Esophagus squamous epithelium (tissue), 5 donors: ENCODE data around the gene RNF115. TPM values are rescaled to one million over a fixed set of nuclear protein-coding genes. Genes with fewer than 3 reads are reported as not detected.
"Not testable (repeated sequence)": the region's sequence is repeated elsewhere in the genome, so short reads cannot be mapped to it uniquely, and the experiment has no call there.

Experiments
- DNase-seq: peaks from one replicate; lab custom pipeline; 2025; lab: John Stamatoyannopoulos, UW
- H3K27ac ChIP-seq, 4 donors: fragments of 200-600 bp; sonication (generic); one replicate each; pipeline ENCODE4 v1.5.1; 2016 to 2019; ENCODE audit warnings: mild to moderate bottlenecking in 1 of 4
- H3K27me3 ChIP-seq, 4 donors: fragments of 200-600 bp; sonication (generic); 1 replicate in 3 of 4; 2 replicates in 1 of 4; pipeline versions ENCODE4 v1.5.1 to v1.6.0; 2017 to 2021; ENCODE audit warnings: antibody characterized with exemption in 1 of 4
- H3K36me3 ChIP-seq, 3 donors: fragments of 200-600 bp; sonication (generic); one replicate each; pipeline ENCODE4 v1.5.1; 2016 to 2019
- H3K4me1 ChIP-seq, 3 donors: fragments of 200-600 bp; sonication (generic); one replicate each; pipeline ENCODE4 v1.5.1; 2017 to 2019
- H3K4me3 ChIP-seq, 4 donors: fragments of 200-600 bp; sonication (generic); 1 replicate in 3 of 4; 2 replicates in 1 of 4; pipeline ENCODE4 v1.5.1; 2016 to 2019; ENCODE audit warnings: mild to moderate bottlenecking in 2 of 4, moderate library complexity in 1 of 4
- H3K9me3 ChIP-seq, 3 donors: fragments of 200-600 bp; sonication (generic); one replicate each; pipeline ENCODE4 v1.5.1; 2016 to 2019
- POLR2A ChIP-seq, 4 donors: fragments of 450-650 bp; IDR thresholded peaks; one replicate each; pipeline ENCODE4 v1.6.1; 2017; ENCODE audit warnings: antibody characterized with exemption in 4 of 4, mild to moderate bottlenecking in 4 of 4, moderate library complexity in 3 of 4
- WGBS, 2 donors: methylation state at CpG; one replicate each; pipeline ENCODE4 v1.1.5; 2018; 5-methylcytosine and 5-hydroxymethylcytosine counted together
- intact Hi-C: fragments of 100-400 bp; cut with DNase I; formaldehyde crosslinking; loops from one replicate; pipeline ENCODE4 v1.15.0; 2022
- total RNA-seq, 4 donors: library from RNA; depleted of rRNA; stranded (reverse); fragments of >200 nt; gene quantifications; one replicate each; pipeline ENCODE4 v1.1.0, GENCODE V29; 2016
- TF ChIP-seq, protein P1 (sequence below), 6 experiments: fragments of 450-650 bp in 4 of 6; fragments of 200-600 bp in 2 of 6; sonication (generic) in 2 of 6; IDR thresholded peaks; one replicate each; pipeline ENCODE4 v1.5.1; 2016 to 2019; ENCODE audit warnings: antibody characterized with exemption in 6 of 6, mild to moderate bottlenecking in 4 of 6, moderate library complexity in 4 of 6
- donor health status: DM: yes; HTN: yes; CAD: no.

The RNF115 gene
- total RNA-seq, 4 donors from 2014 or later = 4.3 to 17.5 (median 6.1) TPM

DNA sequence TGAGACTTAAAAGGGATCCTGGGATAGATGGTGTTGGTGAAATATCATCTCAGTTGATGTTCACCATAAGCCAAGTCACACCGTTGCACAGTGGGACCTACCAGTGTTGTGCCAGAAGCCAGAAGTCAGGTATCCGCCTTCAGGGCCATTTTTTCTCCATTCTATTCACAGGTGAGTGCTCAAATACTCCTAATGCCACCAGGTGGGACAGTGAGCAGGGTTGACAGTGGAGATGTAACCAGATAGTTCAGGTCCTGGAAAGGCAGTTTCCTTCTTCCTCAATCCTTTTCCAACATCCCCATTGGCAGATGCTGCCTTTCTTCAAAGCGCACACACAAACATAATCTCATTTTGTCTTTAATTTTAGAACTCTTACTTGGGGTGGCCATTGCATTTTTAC lies 93.0 kb downstream of the RNF115 start:
- H3K36me3 ChIP-seq = no peaks in the 10 kb centered on the region
- H3K27ac ChIP-seq = no peak overlapping the region
- intact Hi-C loops = no loop called here
- TF ChIP-seq, protein P1, sequence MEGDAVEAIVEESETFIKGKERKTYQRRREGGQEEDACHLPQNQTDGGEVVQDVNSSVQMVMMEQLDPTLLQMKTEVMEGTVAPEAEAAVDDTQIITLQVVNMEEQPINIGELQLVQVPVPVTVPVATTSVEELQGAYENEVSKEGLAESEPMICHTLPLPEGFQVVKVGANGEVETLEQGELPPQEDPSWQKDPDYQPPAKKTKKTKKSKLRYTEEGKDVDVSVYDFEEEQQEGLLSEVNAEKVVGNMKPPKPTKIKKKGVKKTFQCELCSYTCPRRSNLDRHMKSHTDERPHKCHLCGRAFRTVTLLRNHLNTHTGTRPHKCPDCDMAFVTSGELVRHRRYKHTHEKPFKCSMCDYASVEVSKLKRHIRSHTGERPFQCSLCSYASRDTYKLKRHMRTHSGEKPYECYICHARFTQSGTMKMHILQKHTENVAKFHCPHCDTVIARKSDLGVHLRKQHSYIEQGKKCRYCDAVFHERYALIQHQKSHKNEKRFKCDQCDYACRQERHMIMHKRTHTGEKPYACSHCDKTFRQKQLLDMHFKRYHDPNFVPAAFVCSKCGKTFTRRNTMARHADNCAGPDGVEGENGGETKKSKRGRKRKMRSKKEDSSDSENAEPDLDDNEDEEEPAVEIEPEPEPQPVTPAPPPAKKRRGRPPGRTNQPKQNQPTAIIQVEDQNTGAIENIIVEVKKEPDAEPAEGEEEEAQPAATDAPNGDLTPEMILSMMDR (IDR thresholded peaks at IDR 0.05) = no peak
- TF ChIP-seq POLR2A (IDR thresholded peaks at IDR 0.05) = no peak
- H3K27me3 ChIP-seq = no peaks in the 10 kb centered on the region
- H3K9me3 ChIP-seq = no peaks in the 10 kb centered on the region
- H3K4me3 ChIP-seq = no peak overlapping the region
- WGBS, 2 donors = 75 to 98% methylated on average over 3 of the region's 3 CpGs
- no peaks in the 10 kb centered on the region for H3K4me1 ChIP-seq
- DNase-seq = no peak

DNA sequence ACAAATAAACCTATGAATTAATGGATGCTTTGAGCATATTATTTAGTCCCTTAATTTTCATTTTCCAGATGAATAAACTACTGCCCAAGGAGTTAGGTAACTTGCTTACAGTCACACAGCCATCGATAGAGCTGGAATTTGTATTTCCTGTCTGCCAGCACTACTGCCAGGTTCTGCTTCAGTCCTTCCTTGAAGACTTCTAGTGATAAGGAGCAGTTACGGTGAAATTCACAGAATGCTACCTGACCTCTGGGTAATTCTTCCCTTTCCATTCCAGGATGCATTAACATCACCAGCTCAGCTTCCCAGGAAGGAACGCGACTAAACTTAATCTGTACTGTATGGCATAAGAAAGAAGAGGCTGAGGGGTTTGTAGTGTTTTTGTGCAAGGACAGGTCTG lies 93.4 kb downstream of the RNF115 start:
- TF ChIP-seq POLR2A (IDR thresholded peaks at IDR 0.05) = no peak
- TF ChIP-seq, protein P1 (IDR thresholded peaks at IDR 0.05) = no peak

DNA sequence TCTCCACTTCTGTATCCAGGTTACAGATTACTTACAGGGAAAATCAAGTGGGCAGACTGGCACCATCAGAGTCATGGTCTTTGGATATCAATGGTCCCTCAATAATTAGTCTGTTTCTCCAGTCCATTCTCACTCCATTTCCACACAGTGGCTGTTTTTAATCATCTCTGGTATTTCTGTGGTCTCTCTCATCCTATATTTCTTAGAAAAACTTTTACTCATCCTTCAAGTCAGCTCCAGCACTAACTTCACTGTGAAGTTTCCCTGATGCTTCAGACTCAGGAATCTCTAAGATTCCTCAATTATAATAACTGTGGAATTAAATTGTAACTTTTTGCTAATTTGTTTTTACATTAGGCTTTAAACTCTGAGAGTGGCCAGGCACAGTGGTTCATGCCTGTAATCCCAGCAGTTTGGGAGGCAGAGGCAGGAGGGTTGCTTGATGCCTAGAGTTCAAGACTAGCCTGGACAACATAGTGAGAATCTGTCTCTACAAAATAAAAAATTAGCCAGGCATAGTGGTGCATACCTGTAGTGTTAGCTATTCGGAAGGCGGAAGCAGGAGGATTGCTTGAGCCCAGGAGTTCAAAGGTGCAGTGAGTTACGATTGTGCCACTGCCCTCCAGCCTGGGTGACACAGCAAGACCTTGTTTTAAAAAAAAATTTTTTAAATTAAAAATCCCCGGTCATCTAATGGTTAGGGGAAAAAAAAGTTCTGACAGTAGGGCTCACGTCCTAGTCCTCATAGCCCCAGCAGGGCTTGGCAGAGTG lies 94.0 kb downstream of the RNF115 start:
- no peak overlapping the region for H3K27ac ChIP-seq
- H3K9me3 ChIP-seq = no peaks in the 10 kb centered on the region
- H3K36me3 ChIP-seq = no peaks in the 10 kb centered on the region
- TF ChIP-seq POLR2A (IDR thresholded peaks at IDR 0.05) = no peak
- TF ChIP-seq, protein P1 (IDR thresholded peaks at IDR 0.05) = no peak
- DNase-seq = no peak
- H3K4me3 ChIP-seq = no peak overlapping the region
- WGBS, 2 donors = 94 to 97% methylated on average over 5 of the region's 5 CpGs
- no peaks in the 10 kb centered on the region for H3K4me1 ChIP-seq
- intact Hi-C loops = no loop called here
- H3K27me3 ChIP-seq = no peaks in the 10 kb centered on the region

More for the DNA sequence above, 93.4 kb downstream of the RNF115 start:
- Histone ChIP-seq H3K27ac (no peak overlapping the region), H3K9me3 (no peaks in the 10 kb centered on the region), H3K36me3 (no peaks in the 10 kb centered on the region), H3K4me1 (no peaks in the 10 kb centered on the region), H3K27me3 (no peaks in the 10 kb centered on the region), H3K4me3 (no peak overlapping the region)
- WGBS, 2 donors = 81 to 89% methylated on average over 2 to 4 of the region's 4 CpGs
- intact Hi-C loops = no loop called here
- DNase-seq = no peak

DNA sequence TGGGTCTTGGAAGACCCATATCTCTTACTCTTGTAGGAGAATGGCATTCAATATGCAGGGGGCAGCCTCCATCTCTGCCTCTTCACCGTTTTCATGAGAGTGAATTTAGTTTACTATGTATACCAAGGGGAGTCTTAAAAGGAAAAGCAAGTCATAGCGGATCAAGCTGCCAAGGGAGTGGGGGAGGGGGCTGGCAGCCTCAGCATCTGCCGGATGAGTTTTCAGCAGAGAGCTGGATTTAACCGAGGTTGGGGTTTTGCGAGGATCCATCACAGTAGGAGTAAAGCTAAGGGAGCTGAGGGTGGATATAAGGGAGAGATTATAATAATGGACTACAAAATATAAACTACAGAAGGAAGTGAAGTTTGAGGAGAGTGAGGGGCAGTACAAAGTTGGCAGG lies 94.7 kb downstream of the RNF115 start:
- H3K27me3 ChIP-seq = no peaks in the 10 kb centered on the region
- intact Hi-C loops = no loop called here
- WGBS, 2 donors = 59 to 72% methylated on average over 5 of the region's 5 CpGs

DNA sequence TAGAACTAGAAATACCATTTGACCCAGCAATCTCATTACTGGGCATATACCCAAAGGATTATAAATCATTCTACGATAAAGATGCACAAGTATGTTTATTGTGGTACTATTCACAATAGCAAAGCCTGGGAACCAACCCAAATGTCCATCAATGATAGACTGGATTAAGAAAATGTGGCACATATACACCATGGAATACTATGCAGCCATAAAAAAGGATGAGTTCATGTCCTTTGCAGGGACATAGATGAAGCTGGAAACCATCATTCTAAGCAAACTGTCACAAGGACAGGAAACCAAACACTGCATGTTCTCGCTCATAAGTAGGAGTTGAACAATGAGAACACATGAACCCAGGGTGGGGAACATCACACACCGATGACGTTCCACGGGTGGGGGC lies 97.7 kb downstream of the RNF115 start:
- H3K4me3 ChIP-seq, H3K27ac ChIP-seq, H3K36me3 ChIP-seq, intact Hi-C loops, DNase-seq, H3K27me3 ChIP-seq, H3K9me3 ChIP-seq, H3K4me1 ChIP-seq: not testable (repeated sequence)
- WGBS, 2 donors = 86 to 88% methylated on average over 5 of the region's 5 CpGs

More for the DNA sequence above, 94.7 kb downstream of the RNF115 start:
- Histone ChIP-seq H3K4me3 (no peak overlapping the region), H3K36me3 (no peaks in the 10 kb centered on the region), H3K9me3 (no peaks in the 10 kb centered on the region), H3K4me1 (no peaks in the 10 kb centered on the region), H3K27ac (no peak overlapping the region)
- TF ChIP-seq POLR2A (IDR thresholded peaks at IDR 0.05) = no peak
- TF ChIP-seq, protein P1 (IDR thresholded peaks at IDR 0.05) = no peak
- no peak for DNase-seq
